Fibroblast of lung (primary cell): ENCODE results near the gene EIF4EBP2. TPM values are rescaled to one million over a fixed set of nuclear protein-coding genes. Genes with fewer than 3 reads are reported as not detected.

Source experiments
- DNase-seq, 2 donors: peaks; one replicate each; pipeline versions ENCODE4 v3.0.0 to v3.0.0-alpha.2; 2010; ENCODE audit warnings: low read depth in 2 of 2
- H2AFZ ChIP-seq: 2 replicates; pipeline ENCODE4 v1.5.1; 2012; ENCODE audit warnings: low read length, control low read depth, inconsistent platforms
- H3K27ac ChIP-seq: 2 replicates; pipeline ENCODE4 v1.5.1; 2011; ENCODE audit warnings: low read length, control low read depth; ENCODE audit not compliant: insufficient read depth
- H3K27me3 ChIP-seq: 2 replicates; pipeline ENCODE4 v1.5.1; 2011; ENCODE audit warnings: mild to moderate bottlenecking, low read length; ENCODE audit not compliant: control insufficient read depth, insufficient read depth
- H3K36me3 ChIP-seq: 2 replicates; pipeline ENCODE4 v1.5.1; 2011; ENCODE audit warnings: low read length; ENCODE audit not compliant: control insufficient read depth, insufficient read depth
- H3K4me1 ChIP-seq: 2 replicates; pipeline ENCODE4 v1.5.1; 2011; ENCODE audit warnings: low read length; ENCODE audit not compliant: control insufficient read depth, insufficient read depth; ENCODE audit errors: extremely low read depth
- H3K4me2 ChIP-seq: 2 replicates; pipeline ENCODE4 v1.5.1; 2011; ENCODE audit warnings: low read length, control low read depth; ENCODE audit not compliant: insufficient read depth; ENCODE audit errors: extremely low read depth
- H3K4me3 ChIP-seq, 4 experiments: fragments of 200-600 bp in 1 of 4; sonication (generic) in 1 of 4; replicated peaks in 1 of 4; 2 replicates each; pipeline ENCODE4 v1.5.1; 2011 to 2016; ENCODE audit warnings: low read length in 4 of 4, low read depth in 3 of 4, mild to moderate bottlenecking in 3 of 4, control low read depth in 2 of 4, inconsistent platforms in 1 of 4, mixed read lengths in 1 of 4; ENCODE audit not compliant: insufficient read depth in 1 of 4; ENCODE audit errors: control extremely low read depth in 1 of 4
- H3K79me2 ChIP-seq: 2 replicates; pipeline ENCODE4 v1.5.1; 2012; ENCODE audit warnings: mild to moderate bottlenecking, low read length, inconsistent platforms; ENCODE audit not compliant: control insufficient read depth, insufficient read depth
- H3K9ac ChIP-seq: 2 replicates; pipeline ENCODE4 v1.5.1; 2011; ENCODE audit warnings: mild to moderate bottlenecking, low read length, control low read depth; ENCODE audit not compliant: insufficient read depth
- H3K9me3 ChIP-seq: 2 replicates; pipeline ENCODE4 v1.5.1; 2012; ENCODE audit warnings: low read depth, low read length; ENCODE audit not compliant: control insufficient read depth, insufficient read depth
- H4K20me1 ChIP-seq: 2 replicates; pipeline ENCODE4 v1.5.1; 2011; ENCODE audit warnings: low read length; ENCODE audit not compliant: control insufficient read depth, insufficient read depth; ENCODE audit errors: extremely low read depth
- EZH2 ChIP-seq: IDR thresholded peaks from 2 replicates; pipeline ENCODE4 v1.5.1; 2012; ENCODE audit warnings: low read length, control low read depth, mild to moderate bottlenecking; ENCODE audit errors: missing control alignments
- polyA plus RNA-seq, 2 donors: library from polyadenylated mRNA; depleted of rRNA in 1 of 2; stranded (reverse) in 1 of 2; unstranded in 1 of 2; fragments of >200 nt; gene quantifications; 2 replicates each; pipeline ENCODE4 v1.2.1, GENCODE V29; 2011 to 2012; ENCODE audit warnings: missing spikeins in 1 of 2
- total RNA-seq: library from RNA; depleted of rRNA; stranded (reverse); fragments of >200 nt; gene quantifications from 2 replicates; pipeline ENCODE4 v1.2.1, GENCODE V29; 2014
- TF ChIP-seq, protein P1 (sequence below), 2 donors: IDR thresholded peaks in 1 of 2; conservative IDR thresholded peaks in 1 of 2; 1 replicate in 1 of 2; 2 replicates in 1 of 2; pipeline ENCODE4 v1.5.1; 2011 to 2012; ENCODE audit warnings: low read length in 2 of 2, control low read depth in 1 of 2, inconsistent platforms in 1 of 2, low read depth in 1 of 2, mild to moderate bottlenecking in 1 of 2

The EIF4EBP2 gene
- total and polyA plus RNA-seq, 2 donors (not counting 1 experiment from before 2014, with no cell fraction given), result 18.0 to 44.9 TPM

DNA sequence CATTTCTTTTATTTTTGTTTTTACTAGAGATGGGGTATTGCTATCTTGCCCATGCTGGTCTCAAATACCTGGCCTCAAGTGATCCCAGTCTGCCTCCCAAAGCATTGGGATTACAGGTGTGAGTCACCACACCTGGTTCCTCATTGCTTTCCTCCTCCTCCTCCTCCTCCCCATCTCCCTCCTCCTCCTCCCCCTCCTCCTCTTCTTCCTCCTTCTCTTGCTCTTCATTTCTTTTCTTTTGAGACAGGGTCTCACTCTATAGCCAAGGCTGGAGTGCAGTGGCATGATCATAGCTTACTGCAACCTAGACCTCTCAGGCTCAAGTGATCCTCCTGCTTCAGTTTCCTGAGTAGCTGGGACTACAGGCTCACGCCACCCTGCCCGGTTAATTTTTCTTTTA, 43.7 kb upstream of the EIF4EBP2 start:
- Histone ChIP-seq H3K9me3 (no peaks in the 10 kb centered on the region), H3K27ac (no peak overlapping the region)
- DNase-seq, result no peak

DNA sequence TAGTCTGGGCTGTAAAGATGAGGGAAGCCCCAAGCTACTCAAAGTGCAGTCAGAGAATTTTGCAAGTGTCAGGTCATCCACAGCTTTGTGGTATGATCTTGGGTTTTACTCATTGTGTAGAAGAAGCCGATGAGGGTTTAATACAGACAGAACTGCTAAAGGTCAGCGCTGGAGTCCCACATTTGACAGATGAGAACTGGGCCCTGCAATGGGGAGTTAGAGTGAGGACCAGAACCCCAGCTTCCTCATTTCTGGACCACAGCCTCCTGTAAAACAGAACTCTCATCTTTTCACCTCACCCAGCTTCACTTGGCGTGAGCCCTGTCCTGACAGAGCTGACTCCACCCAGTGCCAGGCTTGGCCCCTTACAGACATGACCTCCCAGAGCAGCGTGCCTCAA, 41.6 kb upstream of the EIF4EBP2 start:
- H3K4me1 ChIP-seq, result peaks cover 19% of the 10 kb centered on the region
- no peak for TF ChIP-seq EZH2
- TF ChIP-seq, protein P1, sequence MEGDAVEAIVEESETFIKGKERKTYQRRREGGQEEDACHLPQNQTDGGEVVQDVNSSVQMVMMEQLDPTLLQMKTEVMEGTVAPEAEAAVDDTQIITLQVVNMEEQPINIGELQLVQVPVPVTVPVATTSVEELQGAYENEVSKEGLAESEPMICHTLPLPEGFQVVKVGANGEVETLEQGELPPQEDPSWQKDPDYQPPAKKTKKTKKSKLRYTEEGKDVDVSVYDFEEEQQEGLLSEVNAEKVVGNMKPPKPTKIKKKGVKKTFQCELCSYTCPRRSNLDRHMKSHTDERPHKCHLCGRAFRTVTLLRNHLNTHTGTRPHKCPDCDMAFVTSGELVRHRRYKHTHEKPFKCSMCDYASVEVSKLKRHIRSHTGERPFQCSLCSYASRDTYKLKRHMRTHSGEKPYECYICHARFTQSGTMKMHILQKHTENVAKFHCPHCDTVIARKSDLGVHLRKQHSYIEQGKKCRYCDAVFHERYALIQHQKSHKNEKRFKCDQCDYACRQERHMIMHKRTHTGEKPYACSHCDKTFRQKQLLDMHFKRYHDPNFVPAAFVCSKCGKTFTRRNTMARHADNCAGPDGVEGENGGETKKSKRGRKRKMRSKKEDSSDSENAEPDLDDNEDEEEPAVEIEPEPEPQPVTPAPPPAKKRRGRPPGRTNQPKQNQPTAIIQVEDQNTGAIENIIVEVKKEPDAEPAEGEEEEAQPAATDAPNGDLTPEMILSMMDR (conservative IDR thresholded peaks at IDR 0.05 in 1 of 2, IDR thresholded peaks at IDR 0.05 in 1 of 2; ENCODE audit: low read depth in 1 of 2, low read length in 2 of 2), result no peak
- no peaks in the 10 kb centered on the region for H3K79me2 ChIP-seq
- no peak overlapping the region for H3K27ac ChIP-seq
- no peak overlapping the region for H2AFZ ChIP-seq
- H3K27me3 ChIP-seq, result no peaks in the 10 kb centered on the region
- H3K4me2 ChIP-seq, result no peak overlapping the region
- no peaks in the 10 kb centered on the region for H3K9me3 ChIP-seq
- DNase-seq, result no peak
- no peak overlapping the region for H3K9ac ChIP-seq
- no peaks in the 10 kb centered on the region for H4K20me1 ChIP-seq
- no peaks in the 10 kb centered on the region for H3K36me3 ChIP-seq
- H3K4me3 ChIP-seq, result no peak overlapping the region

More for the DNA sequence above, 43.7 kb upstream of the EIF4EBP2 start:
- Histone ChIP-seq H3K36me3 (no peaks in the 10 kb centered on the region), H3K4me3 (no peak overlapping the region), H3K4me1 (peaks cover 19% of the 10 kb centered on the region), H2AFZ (no peak overlapping the region), H3K79me2 (no peaks in the 10 kb centered on the region), H3K27me3 (no peaks in the 10 kb centered on the region), H3K9ac (no peak overlapping the region), H4K20me1 (no peaks in the 10 kb centered on the region), H3K4me2 (no peak overlapping the region)
- TF ChIP-seq, protein P1 (conservative IDR thresholded peaks at IDR 0.05 in 1 of 2, IDR thresholded peaks at IDR 0.05 in 1 of 2; ENCODE audit: low read depth in 1 of 2, low read length in 2 of 2), result no peak
- no peak for TF ChIP-seq EZH2

DNA sequence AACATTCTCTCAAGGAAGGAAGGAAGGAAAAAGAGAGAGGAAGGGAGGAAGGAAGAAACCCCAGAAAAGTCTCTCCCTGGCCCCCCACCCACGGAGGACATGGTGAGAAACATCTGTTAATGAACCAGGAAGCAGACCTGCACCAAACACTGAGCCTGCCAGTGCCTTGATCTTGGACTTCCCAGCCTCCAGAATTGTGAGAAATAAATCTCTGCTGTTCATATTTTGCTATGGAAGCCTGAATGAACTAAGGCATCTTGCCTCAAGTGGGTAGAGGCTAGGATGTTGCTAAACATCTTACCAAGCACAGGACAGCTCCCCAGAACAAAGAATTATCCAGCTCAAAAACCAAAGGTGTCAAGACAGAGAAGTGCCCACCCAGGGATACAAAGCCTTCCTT, 40.7 kb upstream of the EIF4EBP2 start:
- Histone ChIP-seq H3K9me3 (no peaks in the 10 kb centered on the region), H2AFZ (no peak overlapping the region), H3K9ac (no peak overlapping the region), H3K27ac (peak overlapping the region; percentile 80), H3K27me3 (no peaks in the 10 kb centered on the region), H3K4me2 (no peak overlapping the region), H3K36me3 (no peaks in the 10 kb centered on the region), H3K4me3 (peak overlapping the region in 1 of 4 experiments; percentile 32), H3K4me1 (peaks cover 16% of the 10 kb centered on the region), H3K79me2 (no peaks in the 10 kb centered on the region), H4K20me1 (no peaks in the 10 kb centered on the region)
- no peak for TF ChIP-seq EZH2
- DNase-seq, result no peak
